Thymus (tissue), 11 donors: Measurements from ENCODE around the gene GALNT17. TPM values are rescaled to one million over a fixed set of nuclear protein-coding genes. Genes with fewer than 3 reads are reported as not detected.

Source experiments
- DNase-seq, 9 donors: peaks; one replicate each; pipeline ENCODE4 v3.0.0-alpha.2; 2013; ENCODE audit warnings: low spot score in 9 of 9, low read depth in 6 of 9, missing footprints in 1 of 9
- H3K27ac ChIP-seq, 2 donors: one replicate each; pipeline ENCODE4 v1.5.1; 2013; ENCODE audit warnings: control low read depth in 1 of 2, low read depth in 1 of 2, low read length in 1 of 2, mild to moderate bottlenecking in 1 of 2, moderate library complexity in 1 of 2
- H3K27me3 ChIP-seq, 2 donors: one replicate each; pipeline ENCODE4 v1.5.1; 2013; ENCODE audit warnings: low read length in 1 of 2; ENCODE audit not compliant: control insufficient read depth in 2 of 2, insufficient read depth in 1 of 2
- H3K36me3 ChIP-seq, 2 donors: one replicate each; pipeline ENCODE4 v1.5.1; 2013; ENCODE audit warnings: low read length in 1 of 2, mild to moderate bottlenecking in 1 of 2, moderate library complexity in 1 of 2; ENCODE audit not compliant: control insufficient read depth in 2 of 2, insufficient read depth in 2 of 2
- H3K4me1 ChIP-seq, 2 donors: one replicate each; pipeline ENCODE4 v1.5.1; 2013; ENCODE audit warnings: low read length in 2 of 2; ENCODE audit not compliant: control insufficient read depth in 2 of 2, insufficient read depth in 2 of 2
- H3K4me3 ChIP-seq, 2 donors: one replicate each; pipeline ENCODE4 v1.5.1; 2013; ENCODE audit warnings: low read length in 2 of 2, control low read depth in 1 of 2, mild to moderate bottlenecking in 1 of 2
- H3K9me3 ChIP-seq, 2 donors: one replicate each; pipeline ENCODE4 v1.5.1; 2013; ENCODE audit warnings: low read length in 1 of 2, mild to moderate bottlenecking in 1 of 2; ENCODE audit not compliant: control insufficient read depth in 2 of 2, insufficient read depth in 1 of 2
- WGBS: extraction: QIAGEN DNeasy Blood & Tissue Kit; methylation state at CpG from one replicate; pipeline ENCODE4 v1.1.7; 2013; 5-methylcytosine and 5-hydroxymethylcytosine counted together
- polyA plus RNA-seq: library from polyadenylated mRNA; stranded (reverse); fragments of 200-250 nt; gene quantifications from one replicate; pipeline ENCODE4 v1.2.3, GENCODE V29; 2013
- total RNA-seq: library from RNA; stranded (reverse); fragments of 120-200 nt; gene quantifications from one replicate; pipeline ENCODE4 v1.2.4, GENCODE V29; 2013
- donor health status: healthy.

Gene GALNT17
- total and polyA plus RNA-seq, 2 donors, result 1.8 to 9.2 TPM

DNA sequence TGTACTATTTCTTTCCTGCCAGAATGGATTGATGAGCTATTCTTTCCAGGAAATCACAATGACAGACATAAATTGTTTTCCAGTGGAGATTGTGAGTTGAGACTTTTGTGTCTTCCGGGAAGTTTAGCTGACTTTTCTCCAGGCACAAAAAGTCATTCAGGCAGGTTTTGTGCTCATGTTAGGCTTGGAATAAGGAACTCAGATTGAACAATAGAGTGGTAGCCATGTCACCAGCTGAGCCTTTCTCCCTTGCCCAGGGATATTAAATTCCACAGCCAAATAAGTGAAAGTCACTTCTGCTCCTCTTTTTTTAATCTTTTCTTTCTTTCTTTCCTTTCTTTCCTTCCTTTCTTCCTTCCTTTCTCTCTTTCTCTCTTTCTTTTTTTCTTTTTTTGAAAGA is 559.6 kb downstream of the GALNT17 start:
- Histone ChIP-seq H3K4me1 (no peaks in the 10 kb centered on the region), H3K27me3 (no peaks in the 10 kb centered on the region), H3K27ac (no peak overlapping the region), H3K9me3 (no peaks in the 10 kb centered on the region), H3K36me3 (no peaks in the 10 kb centered on the region), H3K4me3 (no peak overlapping the region)
- no peak for DNase-seq
- WGBS, result 63% methylated on average over 1 of the region's 1 CpG

DNA sequence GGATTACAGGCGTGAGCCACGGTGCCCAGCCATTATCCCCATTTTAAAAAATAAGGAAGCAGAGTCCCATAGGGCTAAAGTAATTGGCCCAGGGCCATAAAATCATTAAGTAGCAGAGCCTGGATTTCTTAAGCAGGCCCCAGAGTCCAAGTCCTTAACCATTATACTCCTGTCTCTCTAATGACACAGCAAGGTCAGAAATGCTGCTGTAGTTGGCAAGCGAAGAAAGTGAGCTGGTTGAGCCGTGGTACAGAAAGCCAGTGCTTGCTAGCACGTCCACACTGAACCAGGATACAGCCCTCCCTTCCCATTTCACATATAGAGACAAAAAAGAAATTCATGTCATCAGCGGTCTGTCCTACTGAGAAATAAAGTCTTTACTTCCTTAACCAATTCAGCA is 562.7 kb downstream of the GALNT17 start:
- 82% methylated on average over 6 of the region's 6 CpGs for WGBS
- H3K4me3 ChIP-seq, result no peak overlapping the region
- H3K27me3 ChIP-seq, result no peaks in the 10 kb centered on the region
- no peak for DNase-seq
- no peaks in the 10 kb centered on the region for H3K4me1 ChIP-seq
- H3K9me3 ChIP-seq, result no peaks in the 10 kb centered on the region
- H3K27ac ChIP-seq, result no peak overlapping the region
- no peaks in the 10 kb centered on the region for H3K36me3 ChIP-seq

DNA sequence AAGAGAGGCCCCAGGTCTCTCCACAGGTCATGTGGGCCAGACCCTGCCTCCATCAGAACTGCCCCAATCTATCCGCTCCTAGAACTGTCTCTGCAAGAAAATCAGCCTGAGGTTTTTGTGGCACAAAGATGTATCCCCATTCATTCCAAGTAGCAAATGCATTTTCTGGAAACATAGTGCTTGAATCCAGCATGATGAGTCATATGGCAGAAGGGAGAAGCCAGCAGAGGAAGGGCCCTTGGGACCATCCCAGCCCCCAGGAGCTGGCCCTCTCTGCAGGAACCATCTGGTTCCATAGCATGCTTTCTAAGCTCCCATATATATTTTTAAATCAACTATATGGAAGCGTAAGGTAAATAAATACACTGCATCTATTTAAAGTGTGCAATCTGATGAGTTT is 563.2 kb downstream of the GALNT17 start:
- Histone ChIP-seq H3K4me1 (no peaks in the 10 kb centered on the region), H3K27me3 (no peaks in the 10 kb centered on the region), H3K27ac (no peak overlapping the region), H3K36me3 (no peaks in the 10 kb centered on the region), H3K9me3 (no peaks in the 10 kb centered on the region), H3K4me3 (no peak overlapping the region)
- 98% methylated on average over 2 of the region's 2 CpGs for WGBS
- DNase-seq, result no peak

DNA sequence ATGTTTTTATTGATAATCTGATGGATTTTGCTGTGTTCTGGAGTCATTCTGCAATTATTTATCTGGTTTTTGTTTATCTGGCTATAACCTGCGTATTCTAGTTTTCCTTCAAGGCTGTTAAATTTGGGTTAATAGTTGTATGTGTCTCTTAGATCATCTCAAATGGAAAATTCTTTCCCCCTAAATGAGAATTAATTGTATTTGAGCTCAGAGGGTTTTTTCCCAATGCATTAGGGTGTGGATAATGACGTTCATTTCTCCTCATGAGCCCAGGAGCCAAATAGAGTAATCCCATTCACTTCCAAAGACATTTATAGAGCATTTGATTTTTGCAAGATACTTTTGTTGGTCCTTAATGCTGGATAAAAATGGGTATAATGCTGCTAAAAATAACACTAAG is 564.6 kb downstream of the GALNT17 start:
- no peaks in the 10 kb centered on the region for H3K36me3 ChIP-seq
- H3K4me3 ChIP-seq, result no peak overlapping the region
- H3K27ac ChIP-seq, result no peak overlapping the region
- H3K9me3 ChIP-seq, result no peaks in the 10 kb centered on the region
- no peaks in the 10 kb centered on the region for H3K27me3 ChIP-seq
- WGBS, result 92% methylated on average over 2 of the region's 2 CpGs
- DNase-seq, result no peak
- no peaks in the 10 kb centered on the region for H3K4me1 ChIP-seq

DNA sequence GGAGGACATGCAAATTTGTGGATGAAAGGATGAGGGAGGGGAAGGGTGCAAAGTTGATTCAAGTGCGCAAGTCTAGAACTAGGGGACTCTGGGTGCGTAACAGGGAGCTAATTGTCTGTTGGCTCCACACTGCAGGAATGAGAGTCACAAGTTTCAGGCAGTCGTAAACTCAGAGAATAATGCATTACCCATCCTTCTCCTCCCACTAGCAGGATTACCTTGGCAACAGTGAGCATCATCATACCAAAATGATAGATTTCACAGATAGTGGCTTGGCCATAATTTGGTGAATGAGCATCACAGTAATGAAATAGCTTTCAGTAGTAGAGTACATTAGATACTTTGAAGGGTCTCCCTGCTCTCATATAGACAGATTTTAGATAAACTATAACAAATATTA is 565.5 kb downstream of the GALNT17 start:
- Histone ChIP-seq H3K4me3 (no peak overlapping the region), H3K27ac (no peak overlapping the region), H3K9me3 (no peaks in the 10 kb centered on the region), H3K27me3 (no peaks in the 10 kb centered on the region), H3K36me3 (no peaks in the 10 kb centered on the region), H3K4me1 (no peaks in the 10 kb centered on the region)
- WGBS, result 96% methylated on average over 3 of the region's 3 CpGs
- DNase-seq, result no peak

DNA sequence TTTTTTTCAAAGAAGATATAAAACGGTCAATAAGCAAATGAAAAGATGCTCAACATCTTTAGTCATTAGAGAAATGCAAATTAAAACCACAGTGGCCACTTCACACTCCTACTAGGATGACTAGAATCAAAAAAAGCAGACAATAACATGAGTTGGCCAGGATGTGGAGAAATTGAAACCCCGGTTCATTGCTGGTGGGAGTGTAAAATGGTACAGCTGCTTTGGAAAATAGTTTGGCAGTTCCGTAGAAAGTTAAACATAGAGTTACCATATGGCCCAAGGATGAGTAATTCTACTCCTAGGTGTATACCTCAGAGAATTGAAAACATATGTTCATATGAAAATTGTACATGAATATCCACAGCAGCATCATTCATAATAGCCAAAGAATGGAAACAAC is 573.3 kb downstream of the GALNT17 start:
- no peaks in the 10 kb centered on the region for H3K9me3 ChIP-seq
- 91% methylated on average over 3 of the region's 3 CpGs for WGBS
- no peaks in the 10 kb centered on the region for H3K4me1 ChIP-seq
- H3K27me3 ChIP-seq, result no peaks in the 10 kb centered on the region
- no peak overlapping the region for H3K4me3 ChIP-seq
- H3K36me3 ChIP-seq, result no peaks in the 10 kb centered on the region
- DNase-seq, result no peak
- no peak overlapping the region for H3K27ac ChIP-seq

DNA sequence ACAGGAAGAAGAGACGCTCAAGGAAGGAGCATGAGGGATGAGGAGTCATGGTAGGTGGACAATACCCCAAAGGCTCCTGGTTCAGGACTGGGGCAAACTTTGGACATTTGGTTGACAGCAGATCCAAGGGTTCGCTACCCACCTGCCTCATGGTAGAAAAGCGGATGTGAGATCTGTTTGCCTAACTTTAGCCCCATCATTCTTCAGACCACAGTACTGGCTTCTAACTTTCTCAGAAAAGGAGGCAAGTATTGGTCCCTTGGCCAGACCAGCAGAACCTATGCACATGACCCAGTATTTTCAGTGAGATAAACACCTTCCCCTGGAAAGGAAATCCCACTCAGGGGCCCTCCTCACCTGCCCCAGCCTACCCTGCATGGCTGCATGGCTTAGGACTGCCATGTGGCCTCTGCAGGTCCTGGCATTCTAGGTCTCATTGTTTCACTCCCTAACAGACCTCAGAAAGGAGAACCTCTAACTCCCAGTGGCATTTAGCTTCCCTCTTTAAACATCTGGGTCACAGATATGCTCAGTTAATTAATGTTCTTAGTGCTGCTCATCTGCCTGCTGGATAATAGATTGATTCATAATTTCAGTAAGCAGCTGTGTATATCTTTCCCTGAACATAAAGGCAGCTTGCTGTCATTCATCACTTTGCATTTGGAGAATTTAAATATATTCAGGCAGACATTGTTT is 574.1 kb downstream of the GALNT17 start:
- Histone ChIP-seq H3K4me1 (no peaks in the 10 kb centered on the region), H3K27me3 (no peaks in the 10 kb centered on the region), H3K36me3 (no peaks in the 10 kb centered on the region), H3K9me3 (no peaks in the 10 kb centered on the region), H3K4me3 (no peak overlapping the region), H3K27ac (no peak overlapping the region)
- DNase-seq, result no peak
- 95% methylated on average over 3 of the region's 3 CpGs for WGBS

DNA sequence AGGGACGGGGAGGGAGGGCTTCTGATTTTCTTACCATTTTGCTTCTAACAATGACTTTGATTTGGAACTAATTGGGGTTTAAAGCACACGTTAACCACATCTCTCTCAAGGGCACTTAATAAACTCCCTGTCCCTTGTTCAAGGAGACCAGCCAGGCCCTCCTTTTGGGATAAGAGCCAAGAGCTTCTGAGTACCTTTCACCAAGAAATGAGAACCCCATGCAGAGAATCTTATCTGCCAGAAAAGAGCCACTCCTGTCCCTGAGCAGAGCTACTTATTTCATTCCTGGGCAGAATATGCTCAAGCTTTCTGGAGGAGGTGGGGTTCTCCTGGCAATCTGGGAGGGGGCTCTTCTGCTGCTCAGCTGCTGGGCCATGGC is 574.6 kb downstream of the GALNT17 start:
- WGBS, result 45% methylated on average over 2 of the region's 2 CpGs

DNA sequence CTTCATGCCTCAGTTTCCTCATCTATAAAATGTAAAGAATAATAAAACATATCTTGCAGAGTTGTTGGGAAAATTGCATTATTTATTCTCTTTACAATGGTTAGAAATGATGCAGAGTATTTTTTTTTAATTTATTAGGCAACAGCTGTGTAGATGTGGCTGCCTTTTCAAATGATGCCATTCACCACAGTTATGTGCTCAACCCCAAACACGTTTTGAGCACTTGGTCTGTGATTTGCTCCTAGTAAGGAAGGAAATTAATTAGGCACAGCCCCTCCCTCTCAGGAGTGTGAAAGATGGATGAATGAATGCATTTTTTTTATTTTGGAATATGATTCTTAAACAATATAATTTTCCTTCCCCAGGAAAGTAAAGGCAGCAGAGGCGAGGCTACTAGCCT is 575.1 kb downstream of the GALNT17 start:
- Histone ChIP-seq H3K4me1 (no peaks in the 10 kb centered on the region), H3K27me3 (no peaks in the 10 kb centered on the region), H3K4me3 (no peak overlapping the region), H3K9me3 (no peaks in the 10 kb centered on the region), H3K36me3 (no peaks in the 10 kb centered on the region), H3K27ac (no peak overlapping the region)
- no peak for DNase-seq
- WGBS, result 85% methylated on average over 2 of the region's 2 CpGs

More for the DNA sequence above, 574.6 kb downstream of the GALNT17 start:
- Histone ChIP-seq H3K27me3 (no peaks in the 10 kb centered on the region), H3K36me3 (no peaks in the 10 kb centered on the region), H3K4me3 (no peak overlapping the region), H3K9me3 (no peaks in the 10 kb centered on the region), H3K27ac (no peak overlapping the region), H3K4me1 (no peaks in the 10 kb centered on the region)
- no peak for DNase-seq

DNA sequence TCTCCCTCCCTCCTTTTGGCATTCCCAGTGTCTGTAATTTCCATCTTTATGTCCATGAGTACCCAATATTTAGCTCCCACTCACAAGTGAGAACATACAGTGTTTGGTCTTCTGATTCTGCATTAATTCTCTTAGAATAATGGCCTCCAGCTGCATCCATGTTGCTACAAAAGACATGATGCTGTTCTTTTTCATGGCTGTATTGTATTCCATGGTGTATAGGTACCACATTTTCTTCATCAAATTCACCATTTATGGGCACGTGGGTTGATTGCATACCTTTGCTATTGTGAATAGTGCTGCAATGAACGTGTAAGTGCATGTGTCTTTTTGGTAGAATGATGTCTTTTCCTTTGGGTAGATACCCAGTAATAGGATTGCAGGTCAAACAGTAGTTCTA is 576.8 kb downstream of the GALNT17 start:
- no peak for DNase-seq
- H3K36me3 ChIP-seq, result no peaks in the 10 kb centered on the region
- H3K4me3 ChIP-seq, result no peak overlapping the region
- H3K27ac ChIP-seq, result no peak overlapping the region
- H3K9me3 ChIP-seq, result no peaks in the 10 kb centered on the region
- 92% methylated on average over 2 of the region's 2 CpGs for WGBS
- H3K4me1 ChIP-seq, result no peaks in the 10 kb centered on the region
- no peaks in the 10 kb centered on the region for H3K27me3 ChIP-seq
